K562 (cell line): Measurements from ENCODE around the gene ITGA2B. TPM values are rescaled to one million over a fixed set of nuclear protein-coding genes. Genes with fewer than 3 reads are reported as not detected.

Experiments
- ATAC-seq: fragments of 200-7000 bp; cut with Tn5 transposase; 3 replicates; pipeline ENCODE4 v1.9.1; 2020; ENCODE audit warnings: moderate library complexity
- BruUV-seq: library from RNA; stranded (reverse); fragments of 400-500 nt; replicated peaks from 2 replicates; lab custom pipeline; 2021; lab: Mats Ljungman, UMichigan
- CTCF ChIA-PET: fragments of 300-600 bp; formaldehyde crosslinking; extraction: SDS; loops from one replicate; lab custom pipeline; 2021; ENCODE audit warnings: low intra/inter-chr PET ratio; lab: Yijun Ruan, JAX
- POLR2A ChIA-PET: fragments of 300-600, 350-650 bp; sonication (Branson Sonifier 250); formaldehyde crosslinking; extraction: SDS; loops from one replicate; lab custom pipeline; 2021; ENCODE audit warnings: antibody characterized with exemption, inconsistent platforms; lab: Yijun Ruan, JAX
- DNase-seq, 4 experiments: peaks; one replicate each; pipeline versions ENCODE4 v3.0.0 to v3.0.0-alpha.2; 2011 to 2018; ENCODE audit warnings: low spot score in 3 of 4, mixed read lengths in 3 of 4; ENCODE audit errors: extremely low read depth in 1 of 4
- FAIRE-seq: peaks from 2 replicates; lab custom pipeline; 2011; peaks lifted over from hg19 to GRCh38; lab: Jason Lieb, UNC
- H2AFZ ChIP-seq: 2 replicates; pipeline ENCODE4 v1.6.0; 2011; ENCODE audit warnings: low read depth, low read length, control low read depth, inconsistent platforms
- H3K27ac ChIP-seq: fragments of 200-600 bp; 3 replicates; pipeline ENCODE4 v1.8.0; 2011; ENCODE audit warnings: low read depth, mild to moderate bottlenecking, control low read depth, inconsistent platforms, low read length, moderate library complexity, mixed read lengths; ENCODE audit errors: extremely low read depth
- H3K27me3 ChIP-seq, 2 experiments: fragments of 300-600 bp in 1 of 2; 2 replicates in 1 of 2; 3 replicates in 1 of 2; pipeline versions ENCODE4 v1.6.0 to v1.8.0; 2011; ENCODE audit warnings: inconsistent platforms in 2 of 2, low read length in 2 of 2, mild to moderate bottlenecking in 1 of 2, mixed read lengths in 1 of 2, moderate library complexity in 1 of 2; ENCODE audit not compliant: control insufficient read depth in 2 of 2, insufficient read depth in 2 of 2
- H3K36me3 ChIP-seq: fragments of 300-600 bp; 3 replicates; pipeline ENCODE4 v1.8.0; 2011; ENCODE audit warnings: mild to moderate bottlenecking, low read length, inconsistent platforms; ENCODE audit not compliant: control insufficient read depth, insufficient read depth
- H3K4me1 ChIP-seq, 2 experiments: fragments of 200-600 bp in 1 of 2; replicated peaks in 1 of 2; 2 replicates in 1 of 2; 3 replicates in 1 of 2; pipeline versions ENCODE4 v1.5.1 to v1.8.0; 2011; ENCODE audit warnings: inconsistent platforms in 2 of 2, low read length in 2 of 2, mild to moderate bottlenecking in 1 of 2, mixed read lengths in 1 of 2, moderate library complexity in 1 of 2; ENCODE audit not compliant: control insufficient read depth in 2 of 2, insufficient read depth in 2 of 2
- H3K4me2 ChIP-seq: 2 replicates; pipeline ENCODE4 v1.6.1; 2011; ENCODE audit warnings: low read length, control low read depth, inconsistent platforms, mixed read lengths; ENCODE audit not compliant: insufficient read depth
- H3K4me3 ChIP-seq: fragments of 200-600 bp; sonication (generic), shearing (Covaris generic); 2 replicates; pipeline ENCODE4 v1.5.1; 2016; ENCODE audit warnings: control low read depth, inconsistent platforms
- H3K79me2 ChIP-seq: fragments of 200-600 bp; 3 replicates; pipeline ENCODE4 v1.8.0; 2011; ENCODE audit warnings: low read length, inconsistent platforms; ENCODE audit not compliant: control insufficient read depth, insufficient read depth
- H3K9ac ChIP-seq, 2 experiments: 2 replicates each; pipeline versions ENCODE4 v1.6.0 to v1.6.1; 2011; ENCODE audit warnings: low read depth in 2 of 2, low read length in 2 of 2, control low read depth in 1 of 2, inconsistent platforms in 1 of 2, mild to moderate bottlenecking in 1 of 2, mixed read lengths in 1 of 2; ENCODE audit not compliant: insufficient read depth in 1 of 2
- H3K9me1 ChIP-seq: one replicate; pipeline ENCODE4 v1.6.0; 2011; ENCODE audit warnings: inconsistent platforms, mild to moderate bottlenecking, low read length, moderate library complexity; ENCODE audit not compliant: control insufficient read depth, insufficient read depth
- H3K9me3 ChIP-seq: replicated peaks from 2 replicates; pipeline ENCODE4 v1.5.1; 2011; ENCODE audit warnings: low read depth, low read length, inconsistent platforms; ENCODE audit not compliant: control insufficient read depth, insufficient read depth
- H4K20me1 ChIP-seq: replicated peaks from 2 replicates; pipeline ENCODE4 v1.6.1; 2011; ENCODE audit warnings: low read length, inconsistent platforms, mixed read lengths; ENCODE audit not compliant: control insufficient read depth, insufficient read depth
- CBX2 ChIP-seq: fragments of 200-600 bp; sonication (generic); IDR thresholded peaks from one replicate; pipeline ENCODE4 v1.6.1; 2012; ENCODE audit warnings: mild to moderate bottlenecking, low read length, inconsistent platforms; ENCODE audit not compliant: insufficient read depth, poor library complexity, severe bottlenecking
- FOXJ2 ChIP-seq: fragments of 200-800 bp; sonication (Bioruptor generic); IDR thresholded peaks from 2 replicates; pipeline ENCODE4 v1.6.1; 2016; ENCODE audit warnings: missing genetic modification characterization, missing compliant biosample characterization
- MEF2A ChIP-seq: IDR thresholded peaks from 2 replicates; pipeline ENCODE4 v1.6.1; 2011; ENCODE audit warnings: low read depth, mild to moderate bottlenecking, low read length, moderate library complexity; ENCODE audit not compliant: control insufficient read depth
- PCBP1 ChIP-seq: fragments of 200-400 bp; formaldehyde crosslinking; IDR thresholded peaks from 2 replicates; pipeline ENCODE4 v1.6.1; 2018; ENCODE audit warnings: mild to moderate bottlenecking, low read depth, low read length; ENCODE audit not compliant: poor library complexity, severe bottlenecking
- WGBS: fragments of 100-300 bp; shearing (Covaris generic); methylation state at CpG from one replicate; pipeline ENCODE4 v1.1.6; 2016; ENCODE audit warnings: low coverage, mixed read lengths; ENCODE audit not compliant: insufficient coverage; ENCODE audit errors: missing lambda C conversion rate; 5-methylcytosine and 5-hydroxymethylcytosine counted together
- in situ Hi-C: fragments of 300-500 bp; cut with MboI; formaldehyde crosslinking; loops from 4 replicates; pipeline ENCODE4 v1.15.0; 2018; ENCODE audit warnings: inconsistent platforms, mixed read lengths
- intact Hi-C: fragments of 100-400 bp; cut with micrococcal nuclease; formaldehyde crosslinking; loops from 2 replicates; pipeline ENCODE4 v1.14.2; 2022
- polyA plus RNA-seq, 8 experiments: library from polyadenylated mRNA; depleted of rRNA in 4 of 8; stranded (reverse) in 5 of 8; unstranded in 3 of 8; fragments of >200 nt; fragmentation: Nextera tagmentation in 2 of 8; fragmentation: Illumina TruSeq in 1 of 8; extraction: Ambion mirVana in 2 of 8; extraction: Trizol in 1 of 8; gene quantifications; 2 replicates each; pipeline versions ENCODE4 v1.2.1 to v1.2.3, GENCODE V29; 2011 to 2014; ENCODE audit warnings: inconsistent platforms in 1 of 8, missing spikeins in 1 of 8
- total RNA-seq, 7 experiments: library from RNA; depleted of rRNA in 6 of 7; stranded (reverse); fragments of >200 nt in 6 of 7; fragmentation: Illumina TruSeq in 2 of 7; extraction: Trizol in 2 of 7; gene quantifications; 2 replicates each; pipeline versions ENCODE4 v1.2.1 to v1.2.3, GENCODE V29; 2011 to 2021; ENCODE audit warnings: low replicate concordance in 1 of 7
- TF ChIP-seq, protein P1 (sequence below): IDR thresholded peaks from 2 replicates; pipeline ENCODE4 v1.6.1; 2014; ENCODE audit warnings: antibody characterized with exemption
- TF ChIP-seq, protein P2 (sequence below): fragments of 450-650 bp; IDR thresholded peaks from 2 replicates; pipeline ENCODE4 v1.6.1; 2017; ENCODE audit warnings: mild to moderate bottlenecking, moderate library complexity
- TF ChIP-seq, protein P3 (sequence below): sonication (generic); formaldehyde crosslinking; IDR thresholded peaks from 2 replicates; pipeline ENCODE4 v1.8.0; 2022; ENCODE audit warnings: mild to moderate bottlenecking, missing genetic modification reagents, borderline replicate concordance

ITGA2B gene
- total and polyA plus RNA-seq, 9 of the 15 experiments (the other 6 are each of a cell fraction or from before 2014, with no cell fraction given) = 1.1 to 26.4 (median 5.6) TPM

DNA sequence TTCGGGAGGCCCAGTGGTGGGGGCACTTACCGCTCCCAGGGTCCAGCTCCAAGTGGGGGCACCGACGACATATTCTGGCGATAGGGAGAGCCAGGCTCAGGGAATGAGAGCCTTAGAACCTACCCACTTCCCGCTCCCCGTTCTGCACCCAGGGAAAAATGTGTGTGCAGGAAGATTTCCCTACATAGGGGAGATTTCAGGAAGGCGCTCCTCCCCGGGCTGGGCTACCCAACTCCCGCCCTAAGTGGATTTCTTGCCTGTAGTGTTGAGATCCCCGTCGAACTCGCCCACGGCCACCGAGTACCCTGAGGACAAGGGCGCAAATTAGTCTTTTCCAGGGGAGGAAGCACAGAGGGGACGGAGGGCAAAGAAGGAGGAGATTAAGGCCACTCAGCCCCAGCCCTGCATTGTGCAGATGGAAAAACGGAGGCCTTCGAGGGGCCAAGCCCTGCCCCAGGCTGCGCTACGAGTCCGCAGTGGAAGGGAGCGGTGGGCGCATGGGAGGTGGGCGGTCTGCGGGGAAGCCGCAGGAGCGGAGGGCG is 5.1 kb downstream of the ITGA2B start:
- WGBS = 79% methylated on average over 25 of the region's 29 CpGs
- no TSS peak for BruUV-seq
- H3K36me3 ChIP-seq = no peaks in the 10 kb centered on the region
- ATAC-seq (no peak), DNase-seq (no peak), FAIRE-seq (no peak)
- H3K4me1 ChIP-seq = peaks cover 21 to 40% of the 10 kb centered on the region in 2 experiments
- no peaks in the 10 kb centered on the region for H3K9me3 ChIP-seq
- H3K9me1 ChIP-seq = no peaks in the 10 kb centered on the region
- H3K27ac ChIP-seq = no peak overlapping the region; the same call in 2 of the 3 replicates
- peaks cover 7% of the 10 kb centered on the region; the same call in 2 of the 3 replicates for H3K79me2 ChIP-seq
- H2AFZ ChIP-seq = peak overlapping the region; percentile 87
- H4K20me1 ChIP-seq = no peaks in the 10 kb centered on the region
- no peak overlapping the region for H3K4me3 ChIP-seq
- no peaks in the 10 kb centered on the region; a peak in 1 of 5 replicates for H3K27me3 ChIP-seq
- POLR2A ChIA-PET = interaction anchor here (0.8 to 1.8 kb wide), 5 partner anchors 8 to 291 kb away, joined by 3 to 7 read pairs (median 4); no protein-coding TSS in a partner anchor
- intact Hi-C loops = no loop called here
- in situ Hi-C loops = no loop called here
- peak overlapping the region; percentile 53 to 91; a peak in 2 of 4 replicates for H3K9ac ChIP-seq
- 0 out of 2 replicates have a peak overlapping the region, but pooled peaks have one; percentile 67 for H3K4me2 ChIP-seq
- CTCF ChIA-PET = no interaction called here
- TF ChIP-seq PCBP1 (peak; percentile 35), FOXJ2 (tag) (no peak), MEF2A (no peak), CBX2 (no peak)
- TF ChIP-seq, protein P1, sequence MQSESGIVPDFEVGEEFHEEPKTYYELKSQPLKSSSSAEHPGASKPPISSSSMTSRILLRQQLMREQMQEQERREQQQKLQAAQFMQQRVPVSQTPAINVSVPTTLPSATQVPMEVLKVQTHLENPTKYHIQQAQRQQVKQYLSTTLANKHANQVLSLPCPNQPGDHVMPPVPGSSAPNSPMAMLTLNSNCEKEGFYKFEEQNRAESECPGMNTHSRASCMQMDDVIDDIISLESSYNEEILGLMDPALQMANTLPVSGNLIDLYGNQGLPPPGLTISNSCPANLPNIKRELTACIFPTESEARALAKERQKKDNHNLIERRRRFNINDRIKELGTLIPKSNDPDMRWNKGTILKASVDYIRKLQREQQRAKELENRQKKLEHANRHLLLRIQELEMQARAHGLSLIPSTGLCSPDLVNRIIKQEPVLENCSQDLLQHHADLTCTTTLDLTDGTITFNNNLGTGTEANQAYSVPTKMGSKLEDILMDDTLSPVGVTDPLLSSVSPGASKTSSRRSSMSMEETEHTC = no peak
- TF ChIP-seq, protein P2, sequence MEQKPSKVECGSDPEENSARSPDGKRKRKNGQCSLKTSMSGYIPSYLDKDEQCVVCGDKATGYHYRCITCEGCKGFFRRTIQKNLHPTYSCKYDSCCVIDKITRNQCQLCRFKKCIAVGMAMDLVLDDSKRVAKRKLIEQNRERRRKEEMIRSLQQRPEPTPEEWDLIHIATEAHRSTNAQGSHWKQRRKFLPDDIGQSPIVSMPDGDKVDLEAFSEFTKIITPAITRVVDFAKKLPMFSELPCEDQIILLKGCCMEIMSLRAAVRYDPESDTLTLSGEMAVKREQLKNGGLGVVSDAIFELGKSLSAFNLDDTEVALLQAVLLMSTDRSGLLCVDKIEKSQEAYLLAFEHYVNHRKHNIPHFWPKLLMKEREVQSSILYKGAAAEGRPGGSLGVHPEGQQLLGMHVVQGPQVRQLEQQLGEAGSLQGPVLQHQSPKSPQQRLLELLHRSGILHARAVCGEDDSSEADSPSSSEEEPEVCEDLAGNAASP = no peak
- TF ChIP-seq, protein P3, sequence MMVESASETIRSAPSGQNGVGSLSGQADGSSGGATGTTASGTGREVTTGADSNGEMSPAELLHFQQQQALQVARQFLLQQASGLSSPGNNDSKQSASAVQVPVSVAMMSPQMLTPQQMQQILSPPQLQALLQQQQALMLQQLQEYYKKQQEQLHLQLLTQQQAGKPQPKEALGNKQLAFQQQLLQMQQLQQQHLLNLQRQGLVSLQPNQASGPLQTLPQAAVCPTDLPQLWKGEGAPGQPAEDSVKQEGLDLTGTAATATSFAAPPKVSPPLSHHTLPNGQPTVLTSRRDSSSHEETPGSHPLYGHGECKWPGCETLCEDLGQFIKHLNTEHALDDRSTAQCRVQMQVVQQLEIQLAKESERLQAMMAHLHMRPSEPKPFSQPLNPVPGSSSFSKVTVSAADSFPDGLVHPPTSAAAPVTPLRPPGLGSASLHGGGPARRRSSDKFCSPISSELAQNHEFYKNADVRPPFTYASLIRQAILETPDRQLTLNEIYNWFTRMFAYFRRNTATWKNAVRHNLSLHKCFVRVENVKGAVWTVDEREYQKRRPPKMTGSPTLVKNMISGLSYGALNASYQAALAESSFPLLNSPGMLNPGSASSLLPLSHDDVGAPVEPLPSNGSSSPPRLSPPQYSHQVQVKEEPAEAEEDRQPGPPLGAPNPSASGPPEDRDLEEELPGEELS (CRISPR knock-in tag) = no peak
- TF ChIP-seq, all 486 proteins: peak for 1
